Ovary (tissue), 3 donors: Measurements from ENCODE around the gene KLK4.

Experiments
- EP300 ChIP-seq: sonication (generic); formaldehyde crosslinking; IDR thresholded peaks from one replicate; pipeline ENCODE4 v1.6.1; 2017; ENCODE audit warnings: antibody characterized with exemption
- POLR2A ChIP-seq: fragments of 450-650 bp; IDR thresholded peaks from one replicate; pipeline ENCODE4 v1.6.1; 2017; ENCODE audit warnings: antibody characterized with exemption, mild to moderate bottlenecking, moderate library complexity
- TF ChIP-seq, protein P1 (sequence below), 3 donors: fragments of 450-650 bp in 2 of 3; fragments of 200-600 bp in 1 of 3; IDR thresholded peaks; one replicate each; pipeline versions ENCODE4 v1.5.1 to v1.8.0; 2016 to 2022; ENCODE audit warnings: antibody characterized with exemption in 3 of 3, mild to moderate bottlenecking in 1 of 3
- donor health status: DM: no; HTN: no; CAD: no.

DNA sequence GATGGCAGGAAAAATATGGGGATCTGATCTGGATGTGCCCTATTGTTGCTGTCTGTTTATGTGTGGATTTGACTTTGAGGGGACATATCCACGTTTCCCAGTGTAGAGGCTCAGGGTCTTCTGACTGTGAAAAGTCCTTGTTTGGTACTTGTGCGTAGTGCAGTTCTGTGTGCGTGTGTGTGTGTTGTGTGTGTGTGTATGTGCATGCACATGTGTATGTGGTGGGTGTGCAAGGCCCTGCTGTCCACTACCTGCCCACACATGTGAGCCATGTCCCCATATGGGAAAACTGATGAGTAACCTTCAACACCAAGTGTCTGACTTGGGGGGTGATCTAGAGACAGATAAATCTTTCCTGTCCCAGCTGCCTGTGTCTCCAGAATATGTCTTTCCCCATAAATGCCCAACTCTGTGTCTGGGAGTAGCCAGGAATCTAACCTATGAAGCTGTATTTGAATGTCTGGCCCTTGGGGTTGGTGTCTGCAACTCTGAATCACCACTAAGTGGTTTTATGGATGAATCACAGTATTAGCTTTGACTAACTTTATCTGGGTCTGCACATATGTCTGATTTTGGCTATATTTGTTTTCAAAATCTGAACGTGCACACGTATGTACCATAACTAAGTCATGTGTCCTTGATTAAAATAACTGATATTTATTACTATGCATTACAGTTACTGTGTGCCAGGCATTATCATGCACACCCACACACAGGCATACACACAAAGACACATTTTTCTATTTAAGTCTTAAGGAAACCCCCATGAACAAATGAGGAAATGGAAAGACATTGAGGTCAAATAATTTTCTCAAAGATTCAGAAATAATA lies 20.6 kb downstream of the KLK4 start:
- TF ChIP-seq POLR2A (no peak), EP300 (no peak)
- TF ChIP-seq, protein P1, sequence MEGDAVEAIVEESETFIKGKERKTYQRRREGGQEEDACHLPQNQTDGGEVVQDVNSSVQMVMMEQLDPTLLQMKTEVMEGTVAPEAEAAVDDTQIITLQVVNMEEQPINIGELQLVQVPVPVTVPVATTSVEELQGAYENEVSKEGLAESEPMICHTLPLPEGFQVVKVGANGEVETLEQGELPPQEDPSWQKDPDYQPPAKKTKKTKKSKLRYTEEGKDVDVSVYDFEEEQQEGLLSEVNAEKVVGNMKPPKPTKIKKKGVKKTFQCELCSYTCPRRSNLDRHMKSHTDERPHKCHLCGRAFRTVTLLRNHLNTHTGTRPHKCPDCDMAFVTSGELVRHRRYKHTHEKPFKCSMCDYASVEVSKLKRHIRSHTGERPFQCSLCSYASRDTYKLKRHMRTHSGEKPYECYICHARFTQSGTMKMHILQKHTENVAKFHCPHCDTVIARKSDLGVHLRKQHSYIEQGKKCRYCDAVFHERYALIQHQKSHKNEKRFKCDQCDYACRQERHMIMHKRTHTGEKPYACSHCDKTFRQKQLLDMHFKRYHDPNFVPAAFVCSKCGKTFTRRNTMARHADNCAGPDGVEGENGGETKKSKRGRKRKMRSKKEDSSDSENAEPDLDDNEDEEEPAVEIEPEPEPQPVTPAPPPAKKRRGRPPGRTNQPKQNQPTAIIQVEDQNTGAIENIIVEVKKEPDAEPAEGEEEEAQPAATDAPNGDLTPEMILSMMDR (IDR thresholded peaks at IDR 0.05), result no peak
